IMR-90 (cell line): Measurements from ENCODE around the gene DHRS7B.

ENCODE experiments used
- MAZ ChIP-seq: IDR thresholded peaks from 2 replicates; pipeline ENCODE4 v1.6.1; 2012; ENCODE audit warnings: low read depth, mild to moderate bottlenecking, low read length, improper control_type of control experiment, moderate library complexity, borderline replicate concordance
- RAD21 ChIP-seq: IDR thresholded peaks from 2 replicates; pipeline ENCODE4 v1.6.1; 2012; ENCODE audit warnings: low read length, improper control_type of control experiment
- TF ChIP-seq, protein P1 (sequence below): conservative IDR thresholded peaks from 2 replicates; pipeline ENCODE4 v1.5.1; 2012; ENCODE audit warnings: mild to moderate bottlenecking, low read depth, low read length, improper control_type of control experiment

DNA sequence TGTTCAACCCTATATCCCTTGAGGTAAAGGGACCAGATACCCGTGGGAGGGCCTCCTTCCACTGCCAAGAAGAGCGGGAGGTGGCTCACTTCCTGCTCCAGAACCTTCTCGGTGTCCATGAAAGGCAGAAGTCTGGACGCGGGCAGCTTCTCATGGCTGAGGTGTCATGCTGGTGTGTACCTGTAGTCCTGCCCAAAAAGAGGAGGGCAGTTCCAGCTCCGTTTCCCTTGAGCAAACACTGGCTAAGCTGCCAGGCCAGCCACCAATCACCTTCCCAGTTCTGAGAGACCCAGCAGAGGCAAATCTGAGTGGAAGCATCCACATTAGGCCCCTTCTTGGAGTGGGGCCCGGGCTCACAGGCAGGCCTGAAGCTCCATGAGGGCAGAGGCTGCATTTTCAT, 81.6 kb downstream of the DHRS7B start:
- TF ChIP-seq, protein P1, sequence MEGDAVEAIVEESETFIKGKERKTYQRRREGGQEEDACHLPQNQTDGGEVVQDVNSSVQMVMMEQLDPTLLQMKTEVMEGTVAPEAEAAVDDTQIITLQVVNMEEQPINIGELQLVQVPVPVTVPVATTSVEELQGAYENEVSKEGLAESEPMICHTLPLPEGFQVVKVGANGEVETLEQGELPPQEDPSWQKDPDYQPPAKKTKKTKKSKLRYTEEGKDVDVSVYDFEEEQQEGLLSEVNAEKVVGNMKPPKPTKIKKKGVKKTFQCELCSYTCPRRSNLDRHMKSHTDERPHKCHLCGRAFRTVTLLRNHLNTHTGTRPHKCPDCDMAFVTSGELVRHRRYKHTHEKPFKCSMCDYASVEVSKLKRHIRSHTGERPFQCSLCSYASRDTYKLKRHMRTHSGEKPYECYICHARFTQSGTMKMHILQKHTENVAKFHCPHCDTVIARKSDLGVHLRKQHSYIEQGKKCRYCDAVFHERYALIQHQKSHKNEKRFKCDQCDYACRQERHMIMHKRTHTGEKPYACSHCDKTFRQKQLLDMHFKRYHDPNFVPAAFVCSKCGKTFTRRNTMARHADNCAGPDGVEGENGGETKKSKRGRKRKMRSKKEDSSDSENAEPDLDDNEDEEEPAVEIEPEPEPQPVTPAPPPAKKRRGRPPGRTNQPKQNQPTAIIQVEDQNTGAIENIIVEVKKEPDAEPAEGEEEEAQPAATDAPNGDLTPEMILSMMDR, result no peak
- TF ChIP-seq MAZ (no peak), RAD21 (no peak)
